ENCODE measurements around the gene TMEM115. TPM values are rescaled to one million over a fixed set of nuclear protein-coding genes. Genes with fewer than 3 reads are reported as not detected.
A peak's percentile ranks its signal among the peaks of the same experiment; 100 is the strongest.

Gene TMEM115
- total and polyA plus RNA-seq, 9 of the 15 experiments (the other 6 are each of a cell fraction or from before 2014, with no cell fraction given): 1.6 to 26.9 (median 14.1) TPM

DNA sequence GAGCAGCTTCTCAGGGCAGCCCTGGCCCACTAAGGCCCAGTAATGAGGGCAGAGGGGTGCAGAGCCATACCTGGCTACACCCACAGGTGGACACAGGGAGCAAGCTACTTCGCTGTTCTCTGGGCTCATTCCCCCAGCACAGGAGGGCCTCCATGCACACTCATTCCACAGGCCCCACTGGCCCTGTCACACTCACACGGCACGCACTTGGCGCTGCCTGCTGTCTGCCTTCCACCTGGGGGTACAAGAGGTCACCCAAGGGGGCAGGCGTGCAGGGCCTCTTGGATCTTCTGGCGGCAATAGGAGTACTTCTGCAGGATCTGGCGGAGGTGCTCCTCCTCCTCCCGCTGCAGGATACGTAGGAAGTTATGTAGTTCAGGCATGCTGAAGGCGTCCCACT, 29.0 kb downstream of the TMEM115 start (continued):
- TF ChIP-seq, protein P1, sequence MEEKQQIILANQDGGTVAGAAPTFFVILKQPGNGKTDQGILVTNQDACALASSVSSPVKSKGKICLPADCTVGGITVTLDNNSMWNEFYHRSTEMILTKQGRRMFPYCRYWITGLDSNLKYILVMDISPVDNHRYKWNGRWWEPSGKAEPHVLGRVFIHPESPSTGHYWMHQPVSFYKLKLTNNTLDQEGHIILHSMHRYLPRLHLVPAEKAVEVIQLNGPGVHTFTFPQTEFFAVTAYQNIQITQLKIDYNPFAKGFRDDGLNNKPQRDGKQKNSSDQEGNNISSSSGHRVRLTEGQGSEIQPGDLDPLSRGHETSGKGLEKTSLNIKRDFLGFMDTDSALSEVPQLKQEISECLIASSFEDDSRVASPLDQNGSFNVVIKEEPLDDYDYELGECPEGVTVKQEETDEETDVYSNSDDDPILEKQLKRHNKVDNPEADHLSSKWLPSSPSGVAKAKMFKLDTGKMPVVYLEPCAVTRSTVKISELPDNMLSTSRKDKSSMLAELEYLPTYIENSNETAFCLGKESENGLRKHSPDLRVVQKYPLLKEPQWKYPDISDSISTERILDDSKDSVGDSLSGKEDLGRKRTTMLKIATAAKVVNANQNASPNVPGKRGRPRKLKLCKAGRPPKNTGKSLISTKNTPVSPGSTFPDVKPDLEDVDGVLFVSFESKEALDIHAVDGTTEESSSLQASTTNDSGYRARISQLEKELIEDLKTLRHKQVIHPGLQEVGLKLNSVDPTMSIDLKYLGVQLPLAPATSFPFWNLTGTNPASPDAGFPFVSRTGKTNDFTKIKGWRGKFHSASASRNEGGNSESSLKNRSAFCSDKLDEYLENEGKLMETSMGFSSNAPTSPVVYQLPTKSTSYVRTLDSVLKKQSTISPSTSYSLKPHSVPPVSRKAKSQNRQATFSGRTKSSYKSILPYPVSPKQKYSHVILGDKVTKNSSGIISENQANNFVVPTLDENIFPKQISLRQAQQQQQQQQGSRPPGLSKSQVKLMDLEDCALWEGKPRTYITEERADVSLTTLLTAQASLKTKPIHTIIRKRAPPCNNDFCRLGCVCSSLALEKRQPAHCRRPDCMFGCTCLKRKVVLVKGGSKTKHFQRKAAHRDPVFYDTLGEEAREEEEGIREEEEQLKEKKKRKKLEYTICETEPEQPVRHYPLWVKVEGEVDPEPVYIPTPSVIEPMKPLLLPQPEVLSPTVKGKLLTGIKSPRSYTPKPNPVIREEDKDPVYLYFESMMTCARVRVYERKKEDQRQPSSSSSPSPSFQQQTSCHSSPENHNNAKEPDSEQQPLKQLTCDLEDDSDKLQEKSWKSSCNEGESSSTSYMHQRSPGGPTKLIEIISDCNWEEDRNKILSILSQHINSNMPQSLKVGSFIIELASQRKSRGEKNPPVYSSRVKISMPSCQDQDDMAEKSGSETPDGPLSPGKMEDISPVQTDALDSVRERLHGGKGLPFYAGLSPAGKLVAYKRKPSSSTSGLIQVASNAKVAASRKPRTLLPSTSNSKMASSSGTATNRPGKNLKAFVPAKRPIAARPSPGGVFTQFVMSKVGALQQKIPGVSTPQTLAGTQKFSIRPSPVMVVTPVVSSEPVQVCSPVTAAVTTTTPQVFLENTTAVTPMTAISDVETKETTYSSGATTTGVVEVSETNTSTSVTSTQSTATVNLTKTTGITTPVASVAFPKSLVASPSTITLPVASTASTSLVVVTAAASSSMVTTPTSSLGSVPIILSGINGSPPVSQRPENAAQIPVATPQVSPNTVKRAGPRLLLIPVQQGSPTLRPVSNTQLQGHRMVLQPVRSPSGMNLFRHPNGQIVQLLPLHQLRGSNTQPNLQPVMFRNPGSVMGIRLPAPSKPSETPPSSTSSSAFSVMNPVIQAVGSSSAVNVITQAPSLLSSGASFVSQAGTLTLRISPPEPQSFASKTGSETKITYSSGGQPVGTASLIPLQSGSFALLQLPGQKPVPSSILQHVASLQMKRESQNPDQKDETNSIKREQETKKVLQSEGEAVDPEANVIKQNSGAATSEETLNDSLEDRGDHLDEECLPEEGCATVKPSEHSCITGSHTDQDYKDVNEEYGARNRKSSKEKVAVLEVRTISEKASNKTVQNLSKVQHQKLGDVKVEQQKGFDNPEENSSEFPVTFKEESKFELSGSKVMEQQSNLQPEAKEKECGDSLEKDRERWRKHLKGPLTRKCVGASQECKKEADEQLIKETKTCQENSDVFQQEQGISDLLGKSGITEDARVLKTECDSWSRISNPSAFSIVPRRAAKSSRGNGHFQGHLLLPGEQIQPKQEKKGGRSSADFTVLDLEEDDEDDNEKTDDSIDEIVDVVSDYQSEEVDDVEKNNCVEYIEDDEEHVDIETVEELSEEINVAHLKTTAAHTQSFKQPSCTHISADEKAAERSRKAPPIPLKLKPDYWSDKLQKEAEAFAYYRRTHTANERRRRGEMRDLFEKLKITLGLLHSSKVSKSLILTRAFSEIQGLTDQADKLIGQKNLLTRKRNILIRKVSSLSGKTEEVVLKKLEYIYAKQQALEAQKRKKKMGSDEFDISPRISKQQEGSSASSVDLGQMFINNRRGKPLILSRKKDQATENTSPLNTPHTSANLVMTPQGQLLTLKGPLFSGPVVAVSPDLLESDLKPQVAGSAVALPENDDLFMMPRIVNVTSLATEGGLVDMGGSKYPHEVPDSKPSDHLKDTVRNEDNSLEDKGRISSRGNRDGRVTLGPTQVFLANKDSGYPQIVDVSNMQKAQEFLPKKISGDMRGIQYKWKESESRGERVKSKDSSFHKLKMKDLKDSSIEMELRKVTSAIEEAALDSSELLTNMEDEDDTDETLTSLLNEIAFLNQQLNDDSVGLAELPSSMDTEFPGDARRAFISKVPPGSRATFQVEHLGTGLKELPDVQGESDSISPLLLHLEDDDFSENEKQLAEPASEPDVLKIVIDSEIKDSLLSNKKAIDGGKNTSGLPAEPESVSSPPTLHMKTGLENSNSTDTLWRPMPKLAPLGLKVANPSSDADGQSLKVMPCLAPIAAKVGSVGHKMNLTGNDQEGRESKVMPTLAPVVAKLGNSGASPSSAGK (IDR thresholded peaks at IDR 0.05): no peak
- TF ChIP-seq ZNF24 (IDR thresholded peaks at IDR 0.05): no peak
- TF ChIP-seq RBFOX2 (IDR thresholded peaks at IDR 0.05; ENCODE audit: low read depth, low read length): peak; percentile 41; the same call in 1 of the 2 replicates
- TF ChIP-seq ZNF165 (CRISPR knock-in tag; IDR thresholded peaks at IDR 0.05; ENCODE audit: borderline replicate concordance): no peak
- no peak for TF ChIP-seq STAT5B (CRISPR knock-in tag; IDR thresholded peaks at IDR 0.05)
- TF ChIP-seq TFAM (CRISPR knock-in tag; conservative IDR thresholded peaks at IDR 0.05): no peak
